Sigmoid colon (tissue), 4 donors: ENCODE results near the gene MRPL4.

ENCODE experiments used
- CTCF ChIP-seq, 4 experiments: fragments of 450-650 bp in 3 of 4; fragments of 200-600 bp in 1 of 4; IDR thresholded peaks; one replicate each; pipeline ENCODE4 v1.5.1; 2016 to 2019; ENCODE audit warnings: antibody characterized with exemption in 4 of 4, mild to moderate bottlenecking in 3 of 4, moderate library complexity in 2 of 4
- POLR2A ChIP-seq, 2 donors: fragments of 450-650 bp; IDR thresholded peaks; one replicate each; pipeline ENCODE4 v1.6.1; 2016; ENCODE audit warnings: antibody characterized with exemption in 2 of 2, mild to moderate bottlenecking in 2 of 2, moderate library complexity in 2 of 2
- POLR2AphosphoS5 ChIP-seq, 4 donors: sonication (generic); formaldehyde crosslinking; IDR thresholded peaks; one replicate each; pipeline ENCODE4 v1.6.1; 2017; ENCODE audit warnings: antibody characterized with exemption in 4 of 4

GRCh38 chr19:10269333-10270179, 17.5 kb downstream of the MRPL4 start:
- TF ChIP-seq CTCF (IDR thresholded peaks at IDR 0.05) (peak; percentile 86 to 95 (median 92)), POLR2A (IDR thresholded peaks at IDR 0.05) (no peak), POLR2AphosphoS5 (IDR thresholded peaks at IDR 0.05) (peak in 1 of 4 donors; percentile 25)
